ENCODE measurements around the gene MYO7A. TPM values are rescaled to one million over a fixed set of nuclear protein-coding genes. Genes with fewer than 3 reads are reported as not detected.

Gene MYO7A
- total and polyA plus RNA-seq, 2 experiments from 2014 or later, result 1.8 to 5.4 TPM

GRCh38 chr11:77202941-77203900 lies 75.2 kb downstream of the MYO7A start:
- no peak overlapping the region for H3K27ac ChIP-seq (ENCODE audit: low read depth)
- no peak overlapping the region for H3K4me2 ChIP-seq
- no peak overlapping the region for H2AFZ ChIP-seq
- DNase-seq (ENCODE audit: low spot score) (no peak), ATAC-seq (no peak)
- no peaks in the 10 kb centered on the region for H3K9me2 ChIP-seq (ENCODE audit: insufficient read depth)
- no peaks in the 10 kb centered on the region for H3F3A ChIP-seq (replicated peaks; ENCODE audit: low read depth)
- peaks cover 16% of the 10 kb centered on the region for H3K27me3 Mint-ChIP-seq (ENCODE audit: insufficient read depth, low read depth, poor library complexity)
- no peak overlapping the region for H3K4me3 ChIP-seq
- no peaks in the 10 kb centered on the region for H4K20me1 ChIP-seq (replicated peaks; ENCODE audit: insufficient read depth)
- H3K9me3 Mint-ChIP-seq, result no peaks in the 10 kb centered on the region
- H3K27ac Mint-ChIP-seq, result no peak overlapping the region
- H3K4me1 ChIP-seq (ENCODE audit: insufficient read depth), result no peaks in the 10 kb centered on the region
- no peaks in the 10 kb centered on the region for H3K79me2 ChIP-seq (replicated peaks; ENCODE audit: insufficient read depth)
- peaks cover 8% of the 10 kb centered on the region; the same call in 2 of the 3 replicates for H3K4me1 Mint-ChIP-seq
- H3K36me3 Mint-ChIP-seq (ENCODE audit: low read depth), result no peaks in the 10 kb centered on the region; the same call in 2 of the 3 replicates
- no peaks in the 10 kb centered on the region for H3K27me3 ChIP-seq (ENCODE audit: insufficient read depth)
- no peak overlapping the region for H3K4me3 Mint-ChIP-seq
- no peaks in the 10 kb centered on the region for H3K36me3 ChIP-seq (ENCODE audit: insufficient read depth)
- TF ChIP-seq EZH2phosphoT487 (IDR thresholded peaks at IDR 0.05; ENCODE audit: unreplicated experiment) (no peak), CREB1 (CRISPR knock-in tag; IDR thresholded peaks at IDR 0.05; ENCODE audit: low read depth) (no peak), ZNF114 (CRISPR knock-in tag; IDR thresholded peaks at IDR 0.05) (no peak), STAT1 (IDR thresholded peaks at IDR 0.05; ENCODE audit: unreplicated experiment) (no peak)
- TF ChIP-seq, protein P1, sequence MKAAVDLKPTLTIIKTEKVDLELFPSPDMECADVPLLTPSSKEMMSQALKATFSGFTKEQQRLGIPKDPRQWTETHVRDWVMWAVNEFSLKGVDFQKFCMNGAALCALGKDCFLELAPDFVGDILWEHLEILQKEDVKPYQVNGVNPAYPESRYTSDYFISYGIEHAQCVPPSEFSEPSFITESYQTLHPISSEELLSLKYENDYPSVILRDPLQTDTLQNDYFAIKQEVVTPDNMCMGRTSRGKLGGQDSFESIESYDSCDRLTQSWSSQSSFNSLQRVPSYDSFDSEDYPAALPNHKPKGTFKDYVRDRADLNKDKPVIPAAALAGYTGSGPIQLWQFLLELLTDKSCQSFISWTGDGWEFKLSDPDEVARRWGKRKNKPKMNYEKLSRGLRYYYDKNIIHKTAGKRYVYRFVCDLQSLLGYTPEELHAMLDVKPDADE (IDR thresholded peaks at IDR 0.05), result no peak

GRCh38 chr11:77203901-77204753 lies 76.1 kb downstream of the MYO7A start:
- H3F3A ChIP-seq (replicated peaks; ENCODE audit: low read depth), result no peaks in the 10 kb centered on the region
- TF ChIP-seq CTCF (conservative IDR thresholded peaks at IDR 0.05; ENCODE audit: low read depth in 2 of 2) (no peak), STAT1 (IDR thresholded peaks at IDR 0.05; ENCODE audit: unreplicated experiment) (no peak), REST (IDR thresholded peaks at IDR 0.05; ENCODE audit: unreplicated experiment) (no peak), POLR2AphosphoS5 (IDR thresholded peaks at IDR 0.05; ENCODE audit: low read depth) (no peak), CREB1 (CRISPR knock-in tag; IDR thresholded peaks at IDR 0.05; ENCODE audit: low read depth) (no peak), ZNF114 (CRISPR knock-in tag; IDR thresholded peaks at IDR 0.05) (no peak), EZH2phosphoT487 (IDR thresholded peaks at IDR 0.05; ENCODE audit: unreplicated experiment) (no peak), EZH2 (IDR thresholded peaks at IDR 0.05; ENCODE audit: low read depth, unreplicated experiment) (no peak), ZNF331 (CRISPR knock-in tag; IDR thresholded peaks at IDR 0.05; ENCODE audit: low read depth) (no peak)
- TF ChIP-seq, protein P1 (IDR thresholded peaks at IDR 0.05), result no peak

More at GRCh38 chr11:77203901-77204753, 76.1 kb downstream of the MYO7A start:
- no peak overlapping the region for H3K27ac ChIP-seq (ENCODE audit: low read depth)
- H3K79me2 ChIP-seq (replicated peaks; ENCODE audit: insufficient read depth), result no peaks in the 10 kb centered on the region
- peaks cover 3% of the 10 kb centered on the region; the same call in 1 of the 3 replicates for H3K4me1 Mint-ChIP-seq
- no peaks in the 10 kb centered on the region for H3K9me2 ChIP-seq (ENCODE audit: insufficient read depth)
- no peaks in the 10 kb centered on the region for H4K20me1 ChIP-seq (replicated peaks; ENCODE audit: insufficient read depth)
- no peaks in the 10 kb centered on the region for H3K36me3 ChIP-seq (ENCODE audit: insufficient read depth)
- H3K4me3 ChIP-seq, result no peak overlapping the region
- ATAC-seq (no peak), DNase-seq (ENCODE audit: low spot score) (no peak)
- no peak overlapping the region for H3K27ac Mint-ChIP-seq
- no peak overlapping the region for H3K4me3 Mint-ChIP-seq
- no peak overlapping the region for H3K4me2 ChIP-seq
- peaks cover 12% of the 10 kb centered on the region for H3K27me3 Mint-ChIP-seq (ENCODE audit: insufficient read depth, low read depth, poor library complexity)
- H2AFZ ChIP-seq, result no peak overlapping the region
- H3K4me1 ChIP-seq (ENCODE audit: insufficient read depth), result no peaks in the 10 kb centered on the region
- no peaks in the 10 kb centered on the region for H3K9me3 Mint-ChIP-seq
- no peaks in the 10 kb centered on the region for H3K27me3 ChIP-seq (ENCODE audit: insufficient read depth)
- H3K36me3 Mint-ChIP-seq (ENCODE audit: low read depth), result no peaks in the 10 kb centered on the region; the same call in 2 of the 3 replicates
